Activated naive CD8-positive, alpha-beta T cell treated with anti-CD3 and anti-CD28 coated beads, Interleukin-2, amount 10 ng/mL, durations not matched to agents 7 days and 5 days (primary cell): ENCODE data around the gene ARSB. TPM values are rescaled to one million over a fixed set of nuclear protein-coding genes. Genes with fewer than 3 reads are reported as not detected.

Experiments
- ATAC-seq: fragments of 150-1000 bp; cut with Tn5 transposase; one replicate; pipeline ENCODE4 v1.10.0; 2021; ENCODE audit warnings: low read depth, moderate library complexity
- POLR2A ChIA-PET: fragments of 350-600 bp; sonication (Branson Sonifier 250); formaldehyde crosslinking; loops from one replicate; lab custom pipeline; 2021; ENCODE audit warnings: antibody characterized with exemption; lab: Charles Lee
- DNase-seq: peaks from one replicate; pipeline ENCODE4 v3.0.0; 2021
- H3K27ac Mint-ChIP-seq: one replicate; pipeline ENCODE4 v1.8.0; 2022; ENCODE audit warnings: mild to moderate bottlenecking, mixed read lengths
- H3K27me3 Mint-ChIP-seq: one replicate; pipeline ENCODE4 v1.8.0; 2022; ENCODE audit warnings: mild to moderate bottlenecking, moderate library complexity, mixed read lengths
- H3K36me3 Mint-ChIP-seq: one replicate; pipeline ENCODE4 v1.8.0; 2021; ENCODE audit warnings: mild to moderate bottlenecking, mixed read lengths
- H3K4me1 Mint-ChIP-seq: one replicate; pipeline ENCODE4 v1.8.0; 2021; ENCODE audit warnings: mixed read lengths
- H3K4me3 Mint-ChIP-seq: one replicate; pipeline ENCODE4 v1.8.0; 2022; ENCODE audit warnings: mild to moderate bottlenecking, moderate library complexity, mixed read lengths
- H3K9me3 Mint-ChIP-seq: one replicate; pipeline ENCODE4 v1.8.0; 2021; ENCODE audit warnings: mixed read lengths
- total RNA-seq, 2 experiments: library from RNA; stranded (reverse); gene quantifications; one replicate each; pipeline ENCODE4 v1.2.3, GENCODE V29; 2021

Gene ARSB
- total RNA-seq, 2 experiments from 2014 or later: 6.3 to 7.4 TPM

DNA sequence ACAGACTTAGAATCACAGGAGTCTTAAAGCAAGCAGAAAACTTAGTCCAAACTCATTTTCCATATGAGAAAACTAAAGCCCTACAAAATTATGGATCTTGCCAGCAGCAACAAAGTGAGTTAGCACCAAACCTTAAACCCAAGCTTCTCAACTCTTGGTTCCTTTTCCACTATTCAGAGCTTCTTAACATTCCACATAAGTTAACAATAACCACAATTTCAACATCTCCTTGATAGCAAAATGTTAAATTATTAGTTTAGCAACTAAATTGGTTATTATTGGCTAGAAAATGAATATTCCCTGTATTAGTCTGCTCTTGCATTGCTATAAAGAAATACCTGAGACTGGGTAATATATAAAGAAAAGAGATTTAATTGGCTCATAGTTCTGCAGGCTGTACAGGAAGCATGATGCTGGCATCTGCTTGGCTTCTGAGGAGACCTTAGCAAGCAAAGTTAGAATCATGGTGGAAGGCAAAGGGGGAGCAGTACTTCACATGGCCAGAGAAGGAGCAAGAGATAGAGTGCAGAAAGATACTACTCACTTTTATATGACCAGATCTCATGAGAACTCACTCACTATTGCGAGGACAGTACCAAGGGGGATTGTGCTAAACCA lies 26.2 kb upstream of the ARSB start:
- Mint-ChIP-seq H3K4me3 (no peak overlapping the region), H3K27me3 (peaks cover 41% of the 10 kb centered on the region), H3K27ac (no peak overlapping the region), H3K4me1 (peaks cover 1% of the 10 kb centered on the region), H3K9me3 (peaks cover 12% of the 10 kb centered on the region), H3K36me3 (peaks cover 2% of the 10 kb centered on the region)
- DNase-seq (no peak), ATAC-seq (no peak)
- POLR2A ChIA-PET: no interaction called here

DNA sequence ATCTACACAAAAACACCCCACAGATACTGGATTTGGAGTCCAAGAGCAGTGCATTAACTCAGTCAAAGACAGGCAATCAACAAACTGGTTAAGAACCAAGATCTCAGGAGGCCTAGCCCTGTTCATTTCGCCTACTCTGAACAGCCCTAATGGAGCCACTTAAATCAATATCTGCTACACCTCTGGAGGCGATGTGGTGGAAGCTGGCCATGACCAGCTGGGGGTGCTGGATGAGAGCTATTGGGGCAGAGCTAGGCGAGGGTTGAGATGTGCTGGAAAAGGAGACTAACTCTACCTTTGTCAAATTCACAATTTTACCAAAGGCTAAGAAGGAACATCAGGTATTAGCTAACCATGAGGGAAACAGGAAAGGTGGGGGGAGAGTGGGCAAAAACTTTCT lies 23.3 kb upstream of the ARSB start:
- POLR2A ChIA-PET: no interaction called here
- H3K27ac Mint-ChIP-seq: no peak overlapping the region
- no peak overlapping the region for H3K4me3 Mint-ChIP-seq
- DNase-seq: no peak
- H3K4me1 Mint-ChIP-seq: peaks cover 1% of the 10 kb centered on the region
- H3K27me3 Mint-ChIP-seq: peaks cover 29% of the 10 kb centered on the region
- H3K9me3 Mint-ChIP-seq: peaks cover 6% of the 10 kb centered on the region
- peaks cover 2% of the 10 kb centered on the region for H3K36me3 Mint-ChIP-seq
- no peak for ATAC-seq

- DNase-seq (no peak), ATAC-seq (no peak)
- Mint-ChIP-seq H3K4me3 (no peak overlapping the region), H3K4me1 (peaks cover 1% of the 10 kb centered on the region), H3K9me3 (peaks cover under 1% of the 10 kb centered on the region), H3K36me3 (peaks cover under 1% of the 10 kb centered on the region), H3K27ac (no peak overlapping the region), H3K27me3 (peaks cover 27% of the 10 kb centered on the region)
- POLR2A ChIA-PET: no interaction called here
Measured at GRCh38 chr5:79007872-79008271, 22.8 kb upstream of the ARSB start.

- peaks cover 2% of the 10 kb centered on the region for H3K4me1 Mint-ChIP-seq
- H3K27me3 Mint-ChIP-seq: peaks cover 33% of the 10 kb centered on the region
- H3K27ac Mint-ChIP-seq: no peak overlapping the region
- POLR2A ChIA-PET: no interaction called here
- H3K4me3 Mint-ChIP-seq: no peak overlapping the region
- no peak for ATAC-seq
- H3K9me3 Mint-ChIP-seq: no peaks in the 10 kb centered on the region
- DNase-seq: no peak
- H3K36me3 Mint-ChIP-seq: no peaks in the 10 kb centered on the region
Measured at GRCh38 chr5:79005936-79006631, 21.0 kb upstream of the ARSB start.

DNA sequence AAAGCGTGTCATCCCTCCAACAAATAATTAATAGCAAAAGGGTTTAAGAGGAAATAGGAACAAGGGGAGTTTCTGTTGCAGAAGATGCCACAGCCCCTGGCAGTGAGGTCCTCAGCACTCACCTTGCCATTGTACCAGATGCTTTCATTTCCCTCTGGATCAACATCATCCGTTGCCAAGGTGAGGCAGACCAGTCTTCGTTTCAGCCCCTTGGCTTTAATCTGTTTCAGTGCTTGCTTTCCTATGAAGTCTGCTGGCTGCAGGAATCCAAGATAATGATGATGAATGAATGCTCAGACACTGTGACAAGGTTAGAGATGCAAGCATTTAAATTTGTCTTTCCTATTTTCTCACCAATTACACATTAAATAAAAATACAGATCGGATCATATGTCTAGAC lies 20.0 kb upstream of the ARSB start:
- Mint-ChIP-seq H3K4me3 (no peak overlapping the region), H3K27me3 (peaks cover 34% of the 10 kb centered on the region), H3K36me3 (no peaks in the 10 kb centered on the region), H3K9me3 (no peaks in the 10 kb centered on the region), H3K27ac (no peak overlapping the region), H3K4me1 (peaks cover 2% of the 10 kb centered on the region)
- ATAC-seq (no peak), DNase-seq (no peak)
- POLR2A ChIA-PET: no interaction called here

- ATAC-seq (no peak), DNase-seq (no peak)
- Mint-ChIP-seq H3K27me3 (peaks cover 30% of the 10 kb centered on the region), H3K9me3 (no peaks in the 10 kb centered on the region), H3K4me1 (peaks cover 2% of the 10 kb centered on the region), H3K27ac (no peak overlapping the region), H3K36me3 (no peaks in the 10 kb centered on the region), H3K4me3 (no peak overlapping the region)
- POLR2A ChIA-PET: no interaction called here
Measured at GRCh38 chr5:79002374-79002773, 17.3 kb upstream of the ARSB start.

DNA sequence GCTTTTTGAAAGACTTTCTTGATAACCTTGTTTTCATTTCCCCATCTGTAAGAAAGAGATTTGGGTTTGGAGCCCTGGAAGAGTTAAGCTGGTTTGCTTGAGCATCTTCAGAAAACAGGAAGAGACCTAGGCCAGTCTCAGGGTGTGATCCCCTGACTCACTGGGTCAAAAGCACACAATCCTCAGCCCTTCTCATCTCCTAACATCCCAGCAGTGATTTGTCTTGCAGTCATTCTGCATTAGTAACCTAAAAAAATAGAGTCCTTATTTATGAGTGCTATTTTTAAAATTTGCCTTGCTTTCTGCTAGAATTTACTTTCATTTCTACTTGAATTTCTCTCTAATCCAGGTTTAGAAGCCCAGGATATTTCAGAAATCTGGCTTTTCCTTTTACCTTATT lies 16.4 kb upstream of the ARSB start:
- no peak for DNase-seq
- Mint-ChIP-seq H3K4me3 (no peak overlapping the region), H3K27ac (no peak overlapping the region), H3K36me3 (no peaks in the 10 kb centered on the region), H3K27me3 (peaks cover 34% of the 10 kb centered on the region), H3K9me3 (no peaks in the 10 kb centered on the region), H3K4me1 (peaks cover 2% of the 10 kb centered on the region)
- POLR2A ChIA-PET: no interaction called here
- no peak for ATAC-seq

DNA sequence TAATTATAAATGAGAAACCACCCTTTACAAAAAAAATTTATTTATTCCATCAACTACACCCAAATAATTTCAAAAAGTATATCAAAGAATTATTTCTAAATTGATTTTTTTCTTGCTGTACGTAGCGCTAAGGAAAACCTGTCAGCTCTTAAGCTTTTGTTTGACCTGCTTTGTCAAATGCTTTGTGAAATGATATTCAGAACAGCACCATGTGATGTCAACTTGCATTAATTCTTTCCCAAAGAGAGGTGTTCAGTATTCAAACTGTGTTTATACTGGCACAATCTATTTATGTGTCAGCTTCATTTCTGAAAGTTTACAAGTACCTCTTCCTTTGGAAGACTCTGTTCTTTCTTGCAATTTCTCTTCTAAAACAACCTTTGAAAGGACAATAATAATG lies 12.0 kb upstream of the ARSB start:
- no peak for DNase-seq
- Mint-ChIP-seq H3K4me1 (peaks cover 16% of the 10 kb centered on the region), H3K4me3 (no peak overlapping the region), H3K9me3 (peaks cover 2% of the 10 kb centered on the region), H3K27me3 (peaks cover 19% of the 10 kb centered on the region), H3K36me3 (peaks cover 4% of the 10 kb centered on the region), H3K27ac (no peak overlapping the region)
- no peak for ATAC-seq
- POLR2A ChIA-PET: no interaction called here

DNA sequence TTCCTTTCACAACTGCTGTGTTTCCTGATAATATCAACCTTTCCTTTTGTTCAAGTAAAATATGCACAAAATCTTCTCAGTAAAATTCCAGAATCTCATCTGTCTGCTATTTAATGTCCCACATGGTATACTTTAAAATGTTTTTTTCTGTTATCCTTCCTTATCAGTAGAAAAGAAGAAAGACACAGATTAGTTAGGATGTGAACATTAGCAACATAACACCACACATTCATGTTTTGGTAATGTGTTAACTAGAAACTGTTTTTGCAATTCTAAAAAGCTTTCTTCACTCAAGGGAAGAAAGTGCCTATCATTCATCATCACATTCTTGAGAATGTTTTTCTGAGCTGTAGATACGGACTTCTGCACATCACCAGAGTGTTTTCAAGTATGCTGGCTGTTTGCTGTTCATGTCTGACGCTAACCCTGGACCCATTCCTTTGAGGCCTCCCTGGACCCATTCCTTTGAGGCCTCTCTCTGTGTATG lies 10.5 kb upstream of the ARSB start:
- Mint-ChIP-seq H3K27ac (no peak overlapping the region), H3K4me1 (peaks cover 14% of the 10 kb centered on the region), H3K9me3 (peaks cover 2% of the 10 kb centered on the region), H3K27me3 (peaks cover 17% of the 10 kb centered on the region), H3K36me3 (peaks cover 4% of the 10 kb centered on the region), H3K4me3 (no peak overlapping the region)
- DNase-seq (no peak), ATAC-seq (no peak)
- POLR2A ChIA-PET: interaction anchor here (0.5 to 3.0 kb wide), 2 partner anchors 10 to 14 kb away, joined by 4 to 14 read pairs; partner anchors contain the start of gene ARSB

- Mint-ChIP-seq H3K27ac (no peak overlapping the region), H3K9me3 (peaks cover 2% of the 10 kb centered on the region), H3K27me3 (peaks cover 9% of the 10 kb centered on the region), H3K4me1 (peaks cover 14% of the 10 kb centered on the region), H3K4me3 (peak overlapping the region; percentile 52), H3K36me3 (peaks cover 4% of the 10 kb centered on the region)
- DNase-seq (no peak), ATAC-seq (peak; percentile 81)
- POLR2A ChIA-PET: interaction anchor here (3.0 kb wide), 1 partner anchor 8 kb away, joined by 14 read pairs; the partner anchor contains the start of gene ARSB
Measured at GRCh38 chr5:78993165-78993564, 8.1 kb upstream of the ARSB start.

- no peak for ATAC-seq
- no peak for DNase-seq
- peaks cover 4% of the 10 kb centered on the region for H3K36me3 Mint-ChIP-seq
- no peak overlapping the region for H3K4me3 Mint-ChIP-seq
- peaks cover 11% of the 10 kb centered on the region for H3K27me3 Mint-ChIP-seq
- POLR2A ChIA-PET: no interaction called here
- H3K4me1 Mint-ChIP-seq: peaks cover 14% of the 10 kb centered on the region
- H3K9me3 Mint-ChIP-seq: peaks cover 2% of the 10 kb centered on the region
- no peak overlapping the region for H3K27ac Mint-ChIP-seq
Measured at GRCh38 chr5:78992146-78992545, 7.0 kb upstream of the ARSB start.

GRCh38 chr5:78989080-78989479 lies 4.0 kb upstream of the ARSB start:
- Mint-ChIP-seq H3K4me1 (peaks cover 21% of the 10 kb centered on the region), H3K9me3 (no peaks in the 10 kb centered on the region), H3K27me3 (peaks cover 7% of the 10 kb centered on the region), H3K4me3 (no peak overlapping the region), H3K27ac (no peak overlapping the region), H3K36me3 (no peaks in the 10 kb centered on the region)
- POLR2A ChIA-PET: no interaction called here
- no peak for ATAC-seq
- DNase-seq: no peak

GRCh38 chr5:78985725-78986223 lies 664 bp upstream of the ARSB start:
- Mint-ChIP-seq H3K4me3 (peak overlapping the region; percentile 86), H3K36me3 (no peaks in the 10 kb centered on the region), H3K27ac (peak overlapping the region; percentile 90), H3K4me1 (peaks cover 25% of the 10 kb centered on the region), H3K9me3 (no peaks in the 10 kb centered on the region), H3K27me3 (peaks cover 4% of the 10 kb centered on the region)
- ATAC-seq (peak; percentile 50), DNase-seq (peak; percentile 42)
- POLR2A ChIA-PET: interaction anchor here (0.5 to 3.0 kb wide), 5 partner anchors 9 to 1667 kb away, joined by 3 to 14 read pairs (median 6); no protein-coding TSS in a partner anchor
